OCI-LY1 (cell line): ENCODE data around the gene PTPN21.

ENCODE experiments used
- EZH2 ChIP-seq: fragments of 200-600 bp; sonication (generic), shearing (Covaris generic); IDR thresholded peaks from 2 replicates; pipeline ENCODE4 v1.8.0; 2017; ENCODE audit warnings: borderline replicate concordance, mixed run types, mild to moderate bottlenecking, antibody characterized with exemption, low read length, moderate library complexity, mixed read lengths
- TF ChIP-seq, protein P1 (sequence below): fragments of 200-600 bp; sonication (generic), shearing (Covaris generic); IDR thresholded peaks from 2 replicates; pipeline ENCODE4 v1.5.1; 2017; ENCODE audit warnings: mild to moderate bottlenecking, antibody characterized with exemption, low read length, moderate library complexity, mixed read lengths

DNA sequence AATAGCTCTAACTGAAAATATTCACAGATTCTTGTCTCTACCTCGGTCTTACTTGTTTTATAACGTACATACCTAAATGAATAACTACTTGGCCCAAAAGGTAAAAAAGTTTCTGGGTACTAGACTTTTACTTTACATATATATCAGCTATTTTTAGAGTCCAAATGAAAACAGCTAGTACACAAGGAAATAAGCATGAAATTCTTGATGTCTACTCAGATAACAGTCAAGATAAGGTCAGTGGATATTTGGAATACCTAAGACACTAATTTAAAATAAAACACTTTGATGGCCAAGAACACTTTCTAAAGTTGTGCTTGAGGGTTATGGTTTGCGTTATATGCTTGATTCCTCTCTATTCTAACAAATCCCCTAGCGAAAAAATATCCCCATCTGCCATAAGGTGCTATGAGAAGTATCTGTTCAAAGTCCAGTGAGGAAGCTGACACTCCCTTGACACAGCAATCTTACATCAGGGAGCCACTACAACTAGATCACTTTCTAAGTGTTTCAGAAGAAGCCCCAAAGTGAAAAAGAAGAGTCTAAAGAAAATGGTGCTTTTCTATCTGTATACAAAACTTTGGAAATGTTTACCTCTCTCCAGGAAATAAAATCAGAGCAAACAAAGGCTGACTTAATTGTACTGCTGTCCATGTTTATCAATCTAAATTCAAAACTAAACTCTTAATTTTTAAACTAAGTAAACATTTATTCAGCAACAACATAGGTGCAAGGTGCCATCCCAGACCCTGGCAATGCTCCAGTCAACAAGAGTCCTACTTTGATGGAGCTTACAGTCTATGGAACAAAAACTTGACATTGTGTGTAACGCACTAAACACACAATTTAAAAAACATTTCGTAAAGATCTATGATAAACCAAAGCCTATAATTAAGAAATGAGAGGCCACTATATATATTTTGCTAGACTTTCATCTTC lies 11.7 kb downstream of the PTPN21 start:
- TF ChIP-seq, protein P1, sequence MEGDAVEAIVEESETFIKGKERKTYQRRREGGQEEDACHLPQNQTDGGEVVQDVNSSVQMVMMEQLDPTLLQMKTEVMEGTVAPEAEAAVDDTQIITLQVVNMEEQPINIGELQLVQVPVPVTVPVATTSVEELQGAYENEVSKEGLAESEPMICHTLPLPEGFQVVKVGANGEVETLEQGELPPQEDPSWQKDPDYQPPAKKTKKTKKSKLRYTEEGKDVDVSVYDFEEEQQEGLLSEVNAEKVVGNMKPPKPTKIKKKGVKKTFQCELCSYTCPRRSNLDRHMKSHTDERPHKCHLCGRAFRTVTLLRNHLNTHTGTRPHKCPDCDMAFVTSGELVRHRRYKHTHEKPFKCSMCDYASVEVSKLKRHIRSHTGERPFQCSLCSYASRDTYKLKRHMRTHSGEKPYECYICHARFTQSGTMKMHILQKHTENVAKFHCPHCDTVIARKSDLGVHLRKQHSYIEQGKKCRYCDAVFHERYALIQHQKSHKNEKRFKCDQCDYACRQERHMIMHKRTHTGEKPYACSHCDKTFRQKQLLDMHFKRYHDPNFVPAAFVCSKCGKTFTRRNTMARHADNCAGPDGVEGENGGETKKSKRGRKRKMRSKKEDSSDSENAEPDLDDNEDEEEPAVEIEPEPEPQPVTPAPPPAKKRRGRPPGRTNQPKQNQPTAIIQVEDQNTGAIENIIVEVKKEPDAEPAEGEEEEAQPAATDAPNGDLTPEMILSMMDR = no peak
- no peak for TF ChIP-seq EZH2
